HG03196 (cell line): ENCODE results near the gene CAV2.

Experiments used
- ATAC-seq: cut with Tn5 transposase; IDR thresholded peaks from one replicate; pipeline ENCODE4 v1.9.1; 2021; ENCODE audit not compliant: unreplicated experiment

The CAV2 gene

GRCh38 chr7:116545411-116545993 lies 46.0 kb downstream of the CAV2 start:
- no peak for ATAC-seq

GRCh38 chr7:116546054-116546453 lies 46.5 kb downstream of the CAV2 start:
- ATAC-seq, result no peak

- no peak for ATAC-seq
Observed at GRCh38 chr7:116546916-116547315, 47.4 kb downstream of the CAV2 start.

GRCh38 chr7:116547347-116547746 lies 47.8 kb downstream of the CAV2 start:
- no peak for ATAC-seq

GRCh38 chr7:116548506-116548905 lies 49.0 kb downstream of the CAV2 start:
- peak; percentile 91 for ATAC-seq

- no peak for ATAC-seq
Observed at GRCh38 chr7:116549370-116549769, 49.8 kb downstream of the CAV2 start.

GRCh38 chr7:116551692-116552091 lies 52.2 kb downstream of the CAV2 start:
- ATAC-seq, result no peak

GRCh38 chr7:116552602-116553001 lies 53.1 kb downstream of the CAV2 start:
- no peak for ATAC-seq

GRCh38 chr7:116553168-116553964 lies 53.8 kb downstream of the CAV2 start:
- no peak for ATAC-seq

GRCh38 chr7:116554436-116554835 lies 54.9 kb downstream of the CAV2 start:
- ATAC-seq, result no peak

GRCh38 chr7:116554911-116555310 lies 55.4 kb downstream of the CAV2 start:
- ATAC-seq, result no peak

- ATAC-seq, result no peak
Observed at GRCh38 chr7:116557066-116557585, 57.6 kb downstream of the CAV2 start.

GRCh38 chr7:116557901-116558300 lies 58.4 kb downstream of the CAV2 start:
- no peak for ATAC-seq
